H9 (cell line): ENCODE measurements around the gene ASTN2. TPM values are rescaled to one million over a fixed set of nuclear protein-coding genes. Genes with fewer than 3 reads are reported as not detected.

ENCODE experiments used
- DNase-seq: peaks from one replicate; pipeline ENCODE4 v3.0.0-alpha.2; 2017
- H2AFZ ChIP-seq: one replicate; pipeline ENCODE4 v1.6.1; 2013; ENCODE audit warnings: mild to moderate bottlenecking, low read length, control low read depth, moderate library complexity
- H2AK5ac ChIP-seq: 2 replicates; pipeline ENCODE4 v1.6.1; 2013; ENCODE audit warnings: low read length, control low read depth, mixed read lengths; ENCODE audit not compliant: insufficient read length
- H2BK120ac ChIP-seq: one replicate; pipeline ENCODE4 v1.6.1; 2013; ENCODE audit warnings: low read depth, mild to moderate bottlenecking, low read length, control low read depth, inconsistent platforms; ENCODE audit not compliant: poor library complexity, severe bottlenecking
- H2BK12ac ChIP-seq: 2 replicates; pipeline ENCODE4 v1.6.1; 2013; ENCODE audit warnings: low read length, control low read depth, mixed read lengths, low read depth; ENCODE audit not compliant: insufficient read length
- H2BK15ac ChIP-seq: 2 replicates; pipeline ENCODE4 v1.6.1; 2013; ENCODE audit warnings: low read depth, low read length, control low read depth
- H2BK20ac ChIP-seq: one replicate; pipeline ENCODE4 v1.6.1; 2013; ENCODE audit warnings: low read depth, mild to moderate bottlenecking, low read length, control low read depth, inconsistent platforms; ENCODE audit not compliant: poor library complexity, severe bottlenecking
- H2BK5ac ChIP-seq: 2 replicates; pipeline ENCODE4 v1.6.1; 2013; ENCODE audit warnings: low read length, control low read depth, mixed read lengths; ENCODE audit not compliant: insufficient read length
- H3K14ac ChIP-seq: 2 replicates; pipeline ENCODE4 v1.6.1; 2013; ENCODE audit warnings: low read length, control low read depth; ENCODE audit not compliant: insufficient read depth
- H3K18ac ChIP-seq: 2 replicates; pipeline ENCODE4 v1.6.1; 2013; ENCODE audit warnings: low read depth, mild to moderate bottlenecking, mixed read lengths, low read length, control low read depth; ENCODE audit not compliant: insufficient read length
- H3K23ac ChIP-seq: 2 replicates; pipeline ENCODE4 v1.6.1; 2013; ENCODE audit warnings: low read length, control low read depth, mixed read lengths, low read depth; ENCODE audit not compliant: insufficient read length
- H3K23me2 ChIP-seq: 2 replicates; pipeline ENCODE4 v1.6.1; 2013; ENCODE audit warnings: low read depth, mild to moderate bottlenecking, mixed read lengths, low read length, control low read depth; ENCODE audit not compliant: insufficient read length, poor library complexity, severe bottlenecking
- H3K27ac ChIP-seq: 2 replicates; pipeline ENCODE4 v1.5.1; 2013; ENCODE audit warnings: low read length, control low read depth, mixed read lengths, low read depth; ENCODE audit not compliant: insufficient read length
- H3K27me3 ChIP-seq: 2 replicates; pipeline ENCODE4 v1.6.1; 2013; ENCODE audit warnings: low read length, control low read depth, inconsistent platforms; ENCODE audit not compliant: insufficient read depth
- H3K4ac ChIP-seq: 2 replicates; pipeline ENCODE4 v1.6.1; 2013; ENCODE audit warnings: low read depth, mild to moderate bottlenecking, control low read depth, inconsistent platforms, low read length, moderate library complexity
- H3K4me1 ChIP-seq: 2 replicates; pipeline ENCODE4 v1.6.1; 2013; ENCODE audit warnings: low read length, control low read depth, inconsistent platforms; ENCODE audit not compliant: insufficient read depth
- H3K4me2 ChIP-seq: 2 replicates; pipeline ENCODE4 v1.6.1; 2013; ENCODE audit warnings: low read length, control low read depth, mixed read lengths; ENCODE audit not compliant: insufficient read length, insufficient read depth
- H3K56ac ChIP-seq: 2 replicates; pipeline ENCODE4 v1.6.1; 2013; ENCODE audit warnings: low read depth, mild to moderate bottlenecking, mixed read lengths, low read length, control low read depth; ENCODE audit not compliant: insufficient read length
- H3K79me1 ChIP-seq: 2 replicates; pipeline ENCODE4 v1.6.1; 2013; ENCODE audit warnings: low read depth, mild to moderate bottlenecking, moderate library complexity, low read length, control low read depth, inconsistent platforms; ENCODE audit not compliant: insufficient read depth, poor library complexity, severe bottlenecking
- H3K79me2 ChIP-seq: 2 replicates; pipeline ENCODE4 v1.6.1; 2013; ENCODE audit warnings: low read length, control low read depth, inconsistent platforms; ENCODE audit not compliant: insufficient read depth
- H3K9ac ChIP-seq: 2 replicates; pipeline ENCODE4 v1.6.1; 2013; ENCODE audit warnings: low read length, control low read depth, mixed read lengths; ENCODE audit not compliant: insufficient read length; ENCODE audit errors: extremely low read depth
- H3K9me3 ChIP-seq: one replicate; pipeline ENCODE4 v1.6.1; 2013; ENCODE audit warnings: low read depth, low read length, inconsistent platforms; ENCODE audit not compliant: control insufficient read depth
- H3T11ph ChIP-seq: one replicate; pipeline ENCODE4 v1.6.1; 2013; ENCODE audit warnings: mild to moderate bottlenecking, low read length, control low read depth, inconsistent platforms
- H4K20me1 ChIP-seq: one replicate; pipeline ENCODE4 v1.6.1; 2013; ENCODE audit not compliant: control insufficient read depth, insufficient read length, insufficient read depth
- H4K5ac ChIP-seq: 2 replicates; pipeline ENCODE4 v1.6.1; 2013; ENCODE audit warnings: low read depth, mild to moderate bottlenecking, mixed read lengths, low read length, control low read depth; ENCODE audit not compliant: insufficient read length
- H4K8ac ChIP-seq: replicated peaks from 2 replicates; pipeline ENCODE4 v1.6.1; 2013; ENCODE audit warnings: low read length, control low read depth, mixed read lengths, low read depth; ENCODE audit not compliant: insufficient read length
- H4K91ac ChIP-seq: 2 replicates; pipeline ENCODE4 v1.6.1; 2013; ENCODE audit warnings: low read depth, mild to moderate bottlenecking, moderate library complexity, mixed read lengths, low read length, control low read depth; ENCODE audit not compliant: insufficient read length
- H3K27ac Mint-ChIP-seq, 3 experiments: 2 replicates in 2 of 3; 3 replicates in 1 of 3; pipeline ENCODE4 v1.8.0; 2020 to 2021; ENCODE audit warnings: mixed read lengths in 3 of 3, mild to moderate bottlenecking in 1 of 3, moderate library complexity in 1 of 3
- H3K27me3 Mint-ChIP-seq: 2 replicates; pipeline ENCODE4 v1.8.0; 2021; ENCODE audit warnings: low read depth, mild to moderate bottlenecking, moderate library complexity, mixed read lengths
- H3K36me3 Mint-ChIP-seq, 3 experiments: 2 replicates in 2 of 3; 3 replicates in 1 of 3; pipeline ENCODE4 v1.8.0; 2020 to 2021; ENCODE audit warnings: low read depth in 3 of 3, mixed read lengths in 3 of 3; ENCODE audit not compliant: insufficient read depth in 1 of 3
- H3K4me1 Mint-ChIP-seq, 2 experiments: 2 replicates each; pipeline ENCODE4 v1.8.0; 2020; ENCODE audit warnings: mixed read lengths in 2 of 2
- H3K4me3 Mint-ChIP-seq, 2 experiments: 2 replicates in 1 of 2; 3 replicates in 1 of 2; pipeline ENCODE4 v1.8.0; 2020 to 2021; ENCODE audit warnings: mild to moderate bottlenecking in 2 of 2, mixed read lengths in 2 of 2, moderate library complexity in 1 of 2
- H3K9me3 Mint-ChIP-seq, 2 experiments: 2 replicates in 1 of 2; 3 replicates in 1 of 2; pipeline ENCODE4 v1.8.0; 2020; ENCODE audit warnings: mild to moderate bottlenecking in 2 of 2, mixed read lengths in 2 of 2, moderate library complexity in 1 of 2
- WGBS: extraction: QIAGEN DNeasy Blood & Tissue Kit; methylation state at CpG from one replicate; pipeline ENCODE4 v1.1.7; 2013; ENCODE audit warnings: missing lambda C conversion rate, low lambda C conversion rate, mixed read lengths; ENCODE audit not compliant: insufficient read length; ENCODE audit errors: extremely low coverage; 5-methylcytosine and 5-hydroxymethylcytosine counted together
- total RNA-seq: library from RNA; stranded (reverse); gene quantifications from 2 replicates; pipeline ENCODE4 v1.2.1, GENCODE V29; 2021
- TF ChIP-seq, protein P1 (sequence below): fragments of 200-600 bp; sonication (generic); conservative IDR thresholded peaks from 3 replicates; pipeline ENCODE4 v1.8.0; 2021; ENCODE audit warnings: antibody characterized with exemption, mild to moderate bottlenecking

Gene ASTN2
- total RNA-seq, 1 experiment from 2014 or later, result 9.7 TPM

DNA sequence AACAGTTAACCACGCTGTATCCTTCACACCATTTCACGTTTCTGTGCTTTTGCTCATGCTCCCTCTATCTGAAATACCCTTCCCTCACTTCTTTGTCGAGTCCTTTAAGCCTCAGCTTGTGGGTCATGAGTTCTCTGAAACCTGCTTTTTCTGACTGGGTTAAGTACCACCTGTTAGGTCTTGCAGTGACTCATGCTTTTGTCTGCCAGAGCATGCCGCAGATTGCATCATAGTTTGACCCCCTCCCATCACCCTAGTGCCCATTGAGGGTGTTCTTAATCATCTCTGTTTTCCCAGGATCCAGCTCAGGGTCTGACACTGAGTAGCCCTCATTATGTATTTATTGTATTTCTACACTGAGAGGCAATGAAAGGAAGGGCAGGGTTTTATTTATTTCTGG lies 190.2 kb downstream of the ASTN2 start:
- Histone ChIP-seq H4K5ac (no peak overlapping the region), H3K4me1 (no peaks in the 10 kb centered on the region), H3K23me2 (no peaks in the 10 kb centered on the region), H3K4ac (no peak overlapping the region), H2AFZ (no peak overlapping the region), H3K27me3 (no peaks in the 10 kb centered on the region), H3T11ph (no peak overlapping the region), H2BK15ac (no peak overlapping the region), H2BK12ac (no peak overlapping the region), H3K56ac (no peak overlapping the region), H2BK120ac (no peak overlapping the region), H2BK20ac (no peak overlapping the region), H3K14ac (no peak overlapping the region; the same call in 1 of the 2 replicates), H3K4me2 (no peak overlapping the region), H3K27ac (no peak overlapping the region), H4K8ac (no peak overlapping the region), H3K79me2 (no peaks in the 10 kb centered on the region), H3K18ac (no peak overlapping the region), H3K9ac (no peak overlapping the region), H3K23ac (no peak overlapping the region), H2AK5ac (no peak overlapping the region), H4K91ac (no peak overlapping the region), H4K20me1 (no peaks in the 10 kb centered on the region), H2BK5ac (no peak overlapping the region), H3K9me3 (no peaks in the 10 kb centered on the region), H3K79me1 (no peaks in the 10 kb centered on the region)
- TF ChIP-seq, protein P1, sequence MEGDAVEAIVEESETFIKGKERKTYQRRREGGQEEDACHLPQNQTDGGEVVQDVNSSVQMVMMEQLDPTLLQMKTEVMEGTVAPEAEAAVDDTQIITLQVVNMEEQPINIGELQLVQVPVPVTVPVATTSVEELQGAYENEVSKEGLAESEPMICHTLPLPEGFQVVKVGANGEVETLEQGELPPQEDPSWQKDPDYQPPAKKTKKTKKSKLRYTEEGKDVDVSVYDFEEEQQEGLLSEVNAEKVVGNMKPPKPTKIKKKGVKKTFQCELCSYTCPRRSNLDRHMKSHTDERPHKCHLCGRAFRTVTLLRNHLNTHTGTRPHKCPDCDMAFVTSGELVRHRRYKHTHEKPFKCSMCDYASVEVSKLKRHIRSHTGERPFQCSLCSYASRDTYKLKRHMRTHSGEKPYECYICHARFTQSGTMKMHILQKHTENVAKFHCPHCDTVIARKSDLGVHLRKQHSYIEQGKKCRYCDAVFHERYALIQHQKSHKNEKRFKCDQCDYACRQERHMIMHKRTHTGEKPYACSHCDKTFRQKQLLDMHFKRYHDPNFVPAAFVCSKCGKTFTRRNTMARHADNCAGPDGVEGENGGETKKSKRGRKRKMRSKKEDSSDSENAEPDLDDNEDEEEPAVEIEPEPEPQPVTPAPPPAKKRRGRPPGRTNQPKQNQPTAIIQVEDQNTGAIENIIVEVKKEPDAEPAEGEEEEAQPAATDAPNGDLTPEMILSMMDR, result no peak
- Mint-ChIP-seq H3K27ac (peak overlapping the region in 2 of 3 experiments; percentile 31 to 41; a peak in 2 of 7 replicates), H3K36me3 (no peaks in the 10 kb centered on the region), H3K9me3 (no peaks in the 10 kb centered on the region), H3K4me3 (no peak overlapping the region), H3K27me3 (no peaks in the 10 kb centered on the region), H3K4me1 (peaks cover 12 to 15% of the 10 kb centered on the region in 2 experiments)
- WGBS, result no CpG with 5 or more reads among the region's 4 CpGs
- DNase-seq, result peak; percentile 45
